A673 (cell line): ENCODE results near the gene MVP. TPM values are rescaled to one million over a fixed set of nuclear protein-coding genes. Genes with fewer than 3 reads are reported as not detected.

Source experiments
- BruUV-seq: library from RNA; stranded (reverse); fragments of 400-500 nt; replicated peaks from 2 replicates; lab custom pipeline; 2021; lab: Mats Ljungman, UMichigan
- CTCF ChIA-PET: fragments of 300-600 bp; sonication (Branson Sonifier 250); formaldehyde crosslinking; loops from one replicate; lab custom pipeline; 2022; ENCODE audit warnings: antibody characterized with exemption; lab: Charles Lee
- POLR2A ChIA-PET: fragments of 300-600 bp; sonication (Branson Sonifier 250); formaldehyde crosslinking; loops from one replicate; lab custom pipeline; 2022; ENCODE audit warnings: antibody characterized with exemption; ENCODE audit not compliant: low non-redundant PET; lab: Charles Lee
- DNase-seq: peaks from one replicate; pipeline ENCODE4 v3.0.0-alpha.2; 2015; ENCODE audit warnings: low spot score
- H3K27ac ChIP-seq: fragments of 200-600 bp; sonication (generic); 2 replicates; pipeline ENCODE4 v1.5.1; 2016; ENCODE audit warnings: mixed run types, low read depth, mild to moderate bottlenecking, mixed read lengths, antibody characterized with exemption, low read length; ENCODE audit not compliant: poor library complexity, severe bottlenecking
- H3K27me3 ChIP-seq: fragments of 200-600 bp; sonication (generic); replicated peaks from 2 replicates; pipeline ENCODE4 v1.6.1; 2017; ENCODE audit warnings: mixed run types, low read depth, mild to moderate bottlenecking, mixed read lengths, antibody characterized with exemption, low read length; ENCODE audit not compliant: insufficient read depth, poor library complexity
- H3K36me3 ChIP-seq: fragments of 200-600 bp; sonication (generic); 2 replicates; pipeline ENCODE4 v1.6.1; 2016; ENCODE audit warnings: mixed run types, mild to moderate bottlenecking, mixed read lengths, antibody characterized with exemption, low read length; ENCODE audit not compliant: insufficient read depth, poor library complexity, severe bottlenecking
- H3K4me1 ChIP-seq: fragments of 200-600 bp; sonication (generic); 2 replicates; pipeline ENCODE4 v1.6.1; 2017; ENCODE audit warnings: mixed run types, mild to moderate bottlenecking, mixed read lengths, antibody characterized with exemption, low read length; ENCODE audit not compliant: insufficient read depth, poor library complexity, severe bottlenecking
- H3K4me3 ChIP-seq: fragments of 200-600 bp; sonication (generic); 2 replicates; pipeline ENCODE4 v1.5.1; 2016; ENCODE audit warnings: low read depth, mixed run types, mild to moderate bottlenecking, mixed read lengths, low read length; ENCODE audit not compliant: poor library complexity, severe bottlenecking
- H3K9me3 ChIP-seq: fragments of 200-600 bp; sonication (generic); 2 replicates; pipeline ENCODE4 v1.6.1; 2016; ENCODE audit warnings: mixed run types, low read depth, mild to moderate bottlenecking, mixed read lengths, antibody characterized with exemption, low read length; ENCODE audit not compliant: poor library complexity, severe bottlenecking
- CTCF ChIP-seq: fragments of 300-800, 200-600 bp; sonication (generic); conservative IDR thresholded peaks from 2 replicates; pipeline ENCODE4 v1.5.1; 2017; ENCODE audit warnings: low read depth, mild to moderate bottlenecking, antibody characterized with exemption, low read length, moderate library complexity, mixed read lengths
- EZH2 ChIP-seq: fragments of 200-600 bp; sonication (generic); IDR thresholded peaks from 2 replicates; pipeline ENCODE4 v1.6.1; 2017; ENCODE audit warnings: borderline replicate concordance, low read depth, mild to moderate bottlenecking, mixed read lengths, antibody characterized with exemption, low read length; ENCODE audit not compliant: poor library complexity, severe bottlenecking
- intact Hi-C: fragments of 100-400 bp; cut with micrococcal nuclease; formaldehyde crosslinking; loops from one replicate; pipeline ENCODE4 v1.10.0; 2022; ENCODE audit not compliant: unreplicated experiment
- total RNA-seq: library from RNA; stranded (reverse); gene quantifications from 2 replicates; pipeline ENCODE4 v1.2.3, GENCODE V29; 2021

The MVP gene
- total RNA-seq, 1 experiment from 2014 or later = 5.6 TPM

DNA sequence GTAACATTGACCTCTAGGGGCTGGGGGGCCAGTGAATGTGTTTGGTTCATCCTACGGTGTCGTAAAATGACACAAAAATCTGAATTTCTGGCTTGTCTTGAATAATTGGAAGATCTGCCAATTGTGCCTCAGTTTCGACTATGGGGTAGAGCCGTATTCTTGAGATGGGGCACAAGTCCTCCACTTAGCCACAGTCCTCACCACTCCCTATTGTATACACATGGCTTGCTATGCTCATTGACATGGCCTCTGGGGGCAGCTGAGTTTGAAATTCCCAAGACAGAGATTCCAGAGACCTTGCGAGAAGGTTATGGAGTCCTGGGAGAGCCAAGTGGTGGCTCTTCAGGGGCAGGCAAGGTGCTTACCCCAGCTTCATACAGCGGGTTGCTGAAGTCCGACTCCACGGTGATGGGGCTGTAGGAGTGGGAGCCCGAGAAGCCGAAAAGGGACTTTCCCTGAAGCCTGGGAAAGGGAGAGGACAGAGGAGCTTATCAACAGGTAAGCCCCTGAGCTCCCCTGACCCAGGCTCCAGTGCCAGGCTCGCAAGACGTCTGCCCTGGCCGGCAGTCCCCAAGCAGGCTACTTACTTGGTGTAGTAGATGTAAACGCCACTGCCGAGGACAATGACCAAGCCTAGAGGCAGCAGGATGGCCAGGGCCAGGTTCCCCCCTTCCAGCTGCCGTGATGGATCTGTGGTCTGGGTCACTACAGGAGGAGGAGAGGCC is 51.7 kb downstream of the MVP start:
- H3K9me3 ChIP-seq = no peaks in the 10 kb centered on the region
- no peak overlapping the region for H3K4me3 ChIP-seq
- no peaks in the 10 kb centered on the region for H3K27me3 ChIP-seq
- no peak for TF ChIP-seq CTCF
- no peak for TF ChIP-seq EZH2
- no TSS peak for BruUV-seq
- no peak overlapping the region for H3K27ac ChIP-seq
- CTCF ChIA-PET = interaction anchor here (0.6 to 1.5 kb wide), 2 partner anchors 24 to 161 kb away, joined by 3 to 4 read pairs; no protein-coding TSS in a partner anchor
- peaks cover 10% of the 10 kb centered on the region for H3K4me1 ChIP-seq
- intact Hi-C loops = no loop called here
- POLR2A ChIA-PET = no interaction called here
- H3K36me3 ChIP-seq = no peaks in the 10 kb centered on the region
- no peak for DNase-seq

DNA sequence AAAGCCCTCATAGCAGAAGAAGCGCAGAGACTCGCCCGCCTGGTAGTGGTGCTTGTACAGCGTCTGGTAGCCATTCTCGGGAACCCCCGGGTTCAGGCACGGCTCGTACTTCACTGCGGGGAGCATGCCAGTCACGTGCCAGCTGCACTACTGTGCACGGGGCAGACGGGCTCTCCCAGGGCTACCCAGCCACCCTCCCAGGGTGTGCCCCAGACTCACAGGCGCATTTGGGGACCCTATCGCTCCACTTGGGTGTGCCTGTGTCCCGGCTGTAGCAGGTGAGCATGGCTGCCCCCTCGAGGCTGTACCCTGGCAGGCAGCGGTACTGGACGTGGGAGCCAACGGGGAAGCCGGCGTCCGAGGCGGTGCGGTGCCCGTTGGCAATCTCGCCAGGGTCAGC is 53.1 kb downstream of the MVP start:
- Histone ChIP-seq H3K4me1 (peaks cover 15% of the 10 kb centered on the region), H3K36me3 (no peaks in the 10 kb centered on the region), H3K27ac (no peak overlapping the region), H3K9me3 (no peaks in the 10 kb centered on the region), H3K27me3 (no peaks in the 10 kb centered on the region), H3K4me3 (no peak overlapping the region)
- DNase-seq = no peak
- intact Hi-C loops = no loop called here
- no peak for TF ChIP-seq EZH2
- no peak for TF ChIP-seq CTCF
- POLR2A ChIA-PET = no interaction called here
- CTCF ChIA-PET = no interaction called here
- no TSS peak for BruUV-seq

- no peaks in the 10 kb centered on the region for H3K27me3 ChIP-seq
- TF ChIP-seq EZH2 (no peak), CTCF (no peak)
- H3K9me3 ChIP-seq = no peaks in the 10 kb centered on the region
- no peak overlapping the region for H3K27ac ChIP-seq
- intact Hi-C loops = no loop called here
- no peak for DNase-seq
- no peaks in the 10 kb centered on the region for H3K36me3 ChIP-seq
- no peak overlapping the region for H3K4me3 ChIP-seq
- no TSS peak for BruUV-seq
- ChIA-PET CTCF (no interaction called here), POLR2A (no interaction called here)
- H3K4me1 ChIP-seq = peaks cover 15% of the 10 kb centered on the region
These were observed 54.9 kb downstream of the MVP start for GRCh38 chr16:29875206-29875605.
